DMS114 treated with DMSO at 0.1 percent for 48 hours (cell line): ENCODE data around the gene SMG6.

Experiments
- DNase-seq: peaks from one replicate; lab custom pipeline; 2025; ENCODE audit not compliant: unreplicated experiment; lab: John Stamatoyannopoulos, UW

SMG6 gene

GRCh38 chr17:2084036-2084765 lies 219.4 kb downstream of the SMG6 start:
- no peak for DNase-seq

GRCh38 chr17:2083613-2084035 lies 220.0 kb downstream of the SMG6 start:
- no peak for DNase-seq

GRCh38 chr17:2082003-2082781 lies 221.4 kb downstream of the SMG6 start:
- no peak for DNase-seq

GRCh38 chr17:2081564-2081963 lies 222.0 kb downstream of the SMG6 start:
- DNase-seq: no peak

- DNase-seq: no peak
Measured at GRCh38 chr17:2077040-2077439, 226.5 kb downstream of the SMG6 start.

- DNase-seq: no peak
Measured at GRCh38 chr17:2076087-2076984, 227.2 kb downstream of the SMG6 start.

- no peak for DNase-seq
Measured at GRCh38 chr17:2075336-2076086, 228.1 kb downstream of the SMG6 start.

- no peak for DNase-seq
Measured at GRCh38 chr17:2074919-2075318, 228.7 kb downstream of the SMG6 start.

- no peak for DNase-seq
Measured at GRCh38 chr17:2071455-2072281, 231.9 kb downstream of the SMG6 start.

GRCh38 chr17:2071024-2071385 lies 232.6 kb downstream of the SMG6 start:
- DNase-seq: no peak

GRCh38 chr17:2070241-2071023 lies 233.2 kb downstream of the SMG6 start:
- no peak for DNase-seq

- DNase-seq: no peak
Measured at GRCh38 chr17:2068519-2069051, 235.0 kb downstream of the SMG6 start.

- no peak for DNase-seq
Measured at GRCh38 chr17:2068031-2068518, 235.5 kb downstream of the SMG6 start.

- DNase-seq: no peak
Measured at GRCh38 chr17:2067608-2068024, 236.0 kb downstream of the SMG6 start.

- DNase-seq: no peak
Measured at GRCh38 chr17:2067048-2067561, 236.5 kb downstream of the SMG6 start.

GRCh38 chr17:2065949-2066400 lies 237.6 kb downstream of the SMG6 start:
- no peak for DNase-seq

- no peak for DNase-seq
Measured at GRCh38 chr17:2064980-2065785, 238.4 kb downstream of the SMG6 start.
